ENCODE measurements around the gene MN1.

MN1 gene

GRCh38 chr22:27829620-27830019 lies 28.1 kb upstream of the MN1 start:
- no peak for DNase-seq (ENCODE audit: low read depth)
- TF ChIP-seq CTCF (IDR thresholded peaks at IDR 0.05; ENCODE audit: low read length, missing control alignments), result no peak
- H3K4me3 ChIP-seq (replicated peaks; ENCODE audit: low read depth, low read length), result no peak overlapping the region

GRCh38 chr22:27827604-27828587 lies 26.3 kb upstream of the MN1 start:
- DNase-seq (ENCODE audit: low read depth), result no peak
- no peak overlapping the region for H3K4me3 ChIP-seq (replicated peaks; ENCODE audit: low read depth, low read length)
- no peak for TF ChIP-seq CTCF (IDR thresholded peaks at IDR 0.05; ENCODE audit: low read length, missing control alignments)

GRCh38 chr22:27825174-27825573 lies 23.6 kb upstream of the MN1 start:
- TF ChIP-seq CTCF (IDR thresholded peaks at IDR 0.05; ENCODE audit: low read length, missing control alignments), result peak; percentile 24

GRCh38 chr22:27823221-27823620 lies 21.7 kb upstream of the MN1 start:
- no peak overlapping the region for H3K4me3 ChIP-seq (replicated peaks; ENCODE audit: low read depth, low read length)
- DNase-seq (ENCODE audit: low read depth), result no peak
- no peak for TF ChIP-seq CTCF (IDR thresholded peaks at IDR 0.05; ENCODE audit: low read length, missing control alignments)

More at GRCh38 chr22:27825174-27825573, 23.6 kb upstream of the MN1 start:
- DNase-seq (ENCODE audit: low read depth), result no peak
- H3K4me3 ChIP-seq (replicated peaks; ENCODE audit: low read depth, low read length), result no peak overlapping the region

- no peak overlapping the region for H3K4me3 ChIP-seq (replicated peaks; ENCODE audit: low read depth, low read length)
- DNase-seq (ENCODE audit: low read depth), result no peak
- no peak for TF ChIP-seq CTCF (IDR thresholded peaks at IDR 0.05; ENCODE audit: low read length, missing control alignments)
Observed at GRCh38 chr22:27820896-27821866, 19.6 kb upstream of the MN1 start.

- no peak for TF ChIP-seq CTCF (IDR thresholded peaks at IDR 0.05; ENCODE audit: low read length, missing control alignments)
- H3K4me3 ChIP-seq (replicated peaks; ENCODE audit: low read depth, low read length), result no peak overlapping the region
- no peak for DNase-seq (ENCODE audit: low read depth)
Observed at GRCh38 chr22:27816552-27816951, 15.0 kb upstream of the MN1 start.

Measured in fibroblast of pulmonary artery (primary cell).